GM12892 (cell line): ENCODE results near the gene SYNE1.

ENCODE experiments used
- DNase-seq: peaks from one replicate; pipeline ENCODE4 v3.0.0; 2011; ENCODE audit not compliant: insufficient read length
- FAIRE-seq: peaks from 2 replicates; lab custom pipeline; 2011; peaks lifted over from hg19 to GRCh38; lab: Jason Lieb, UNC
- POLR2A ChIP-seq: IDR thresholded peaks from 2 replicates; pipeline ENCODE4 v1.6.1; 2011; ENCODE audit warnings: low read depth, low read length, control low read depth
- POLR2AphosphoS5 ChIP-seq: IDR thresholded peaks from 2 replicates; pipeline ENCODE4 v1.6.1; 2011; ENCODE audit warnings: low read depth, low read length, control low read depth
- TAF1 ChIP-seq: IDR thresholded peaks from 2 replicates; pipeline ENCODE4 v1.6.1; 2011; ENCODE audit warnings: low read depth, mild to moderate bottlenecking, control low read depth, low read length, borderline replicate concordance

SYNE1 gene

GRCh38 chr6:152270301-152270925 is 366.7 kb downstream of the SYNE1 start:
- FAIRE-seq: no peak
- TF ChIP-seq POLR2AphosphoS5: no peak
- DNase-seq: no peak

DNA sequence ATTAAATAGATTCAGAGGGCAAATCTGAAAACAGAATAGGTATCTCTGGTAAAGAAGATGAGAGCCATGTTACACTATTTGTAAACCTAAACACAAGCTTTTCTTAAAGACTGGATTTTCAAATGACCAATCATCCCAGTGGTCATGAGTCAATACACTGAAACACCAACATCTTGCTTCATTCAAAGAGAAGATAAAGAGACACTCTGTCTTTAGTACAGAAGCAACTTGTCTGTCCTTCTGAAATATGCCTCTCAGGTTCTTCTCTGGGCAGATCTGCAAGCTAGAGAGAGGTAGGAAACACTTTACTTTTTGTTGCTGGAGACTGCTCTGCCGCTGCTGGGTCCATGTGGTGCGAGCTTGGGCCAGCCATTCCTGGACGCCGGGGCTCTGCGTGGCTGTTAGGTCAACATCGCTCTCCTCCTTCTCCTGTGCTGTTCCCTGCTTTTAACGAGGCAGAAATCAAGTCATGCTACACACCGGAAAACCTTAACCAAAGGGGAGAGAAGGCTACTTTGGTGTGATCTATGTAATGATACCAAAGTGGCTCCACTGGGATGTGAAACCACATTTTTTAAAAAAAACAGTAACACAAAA is 368.2 kb downstream of the SYNE1 start:
- no peak for TF ChIP-seq POLR2A
- TF ChIP-seq TAF1: no peak
- no peak for TF ChIP-seq POLR2AphosphoS5
- FAIRE-seq (no peak), DNase-seq (no peak)

GRCh38 chr6:152267967-152268845 is 369.0 kb downstream of the SYNE1 start:
- TF ChIP-seq TAF1 (no peak), POLR2A (no peak), POLR2AphosphoS5 (no peak)
- FAIRE-seq (no peak), DNase-seq (no peak)

DNA sequence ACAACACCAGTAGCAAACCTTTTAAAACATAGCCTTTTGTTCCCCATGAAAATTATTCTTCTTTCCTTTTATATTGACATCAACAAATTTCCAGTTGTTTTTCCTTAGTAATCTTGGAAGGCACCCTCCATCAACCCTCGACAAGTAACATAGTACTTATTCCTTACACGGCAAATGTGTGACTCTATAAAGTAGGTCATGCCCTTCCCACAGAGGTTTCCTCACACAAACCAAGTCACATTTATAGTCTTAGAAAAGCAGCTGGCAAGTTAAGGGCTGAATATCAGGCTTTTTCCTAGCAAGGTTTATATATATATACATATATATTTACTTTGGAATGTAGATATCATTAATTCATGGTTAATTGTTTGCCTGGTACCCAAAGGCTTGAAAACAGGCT is 371.5 kb downstream of the SYNE1 start:
- no peak for DNase-seq
- TF ChIP-seq POLR2A (no peak), POLR2AphosphoS5 (no peak), TAF1 (no peak)
- no peak for FAIRE-seq

DNA sequence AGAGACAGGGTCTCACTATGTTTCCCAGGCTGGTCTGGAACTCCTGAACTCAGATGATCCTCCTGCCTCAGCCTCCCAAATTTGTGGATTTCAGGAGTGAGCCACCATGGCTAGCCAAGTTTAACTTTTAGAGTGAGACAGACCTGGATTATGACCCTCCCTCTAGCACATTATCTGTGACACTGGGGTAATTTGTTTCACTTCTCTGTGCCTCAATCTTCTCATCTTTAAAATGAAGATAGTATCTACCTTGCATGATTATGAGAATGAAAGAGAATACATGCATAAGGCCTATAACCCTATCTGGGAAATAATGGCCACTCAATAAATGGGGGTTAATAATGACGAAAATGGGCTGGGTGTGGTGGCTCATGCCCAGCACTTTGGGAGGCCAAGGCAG is 373.6 kb downstream of the SYNE1 start:
- FAIRE-seq: no peak

GRCh38 chr6:152261179-152261578 is 376.0 kb downstream of the SYNE1 start:
- TF ChIP-seq POLR2AphosphoS5 (no peak), POLR2A (no peak), TAF1 (no peak)
- DNase-seq: no peak
- FAIRE-seq: no peak

More for the DNA sequence above, 373.6 kb downstream of the SYNE1 start:
- no peak for DNase-seq
- no peak for TF ChIP-seq POLR2AphosphoS5
- TF ChIP-seq TAF1: no peak
- TF ChIP-seq POLR2A: no peak

DNA sequence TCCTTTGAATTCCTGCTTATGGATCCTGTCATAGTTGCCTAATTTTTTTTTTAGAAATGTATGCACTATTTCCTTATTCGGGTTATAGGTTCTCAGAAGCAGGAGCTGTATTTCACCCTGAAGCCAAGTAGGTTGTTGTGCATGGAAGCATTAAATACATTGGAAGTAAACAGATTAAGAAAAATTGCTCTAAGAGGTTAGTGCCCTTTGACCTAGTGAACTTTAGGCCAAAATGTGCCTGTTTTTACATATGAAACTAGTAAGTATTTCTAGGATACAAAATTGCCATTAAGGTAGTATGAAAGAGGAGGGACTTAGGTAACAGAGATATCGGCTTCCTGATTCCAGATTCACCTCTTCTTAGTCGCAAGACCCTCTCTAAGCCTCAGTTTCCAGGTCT is 377.9 kb downstream of the SYNE1 start:
- no peak for FAIRE-seq

DNA sequence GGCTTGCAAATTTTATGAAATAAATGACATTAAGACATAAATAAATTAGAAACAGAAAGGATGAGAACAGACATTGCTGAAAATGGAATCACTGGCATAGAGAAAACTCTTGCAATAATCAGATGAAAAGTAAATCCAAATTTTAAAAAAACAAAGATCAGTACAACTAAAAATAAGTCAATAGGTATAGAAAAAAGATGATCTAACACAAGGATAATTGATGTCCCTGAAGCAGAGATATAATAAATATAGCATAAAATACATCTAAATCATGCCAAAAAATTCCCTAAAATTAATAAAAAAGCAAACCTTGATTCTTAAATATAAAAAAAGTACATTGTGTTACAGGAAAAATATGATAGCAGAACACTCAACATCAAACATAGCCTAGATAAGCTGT is 379.6 kb downstream of the SYNE1 start:
- DNase-seq: no peak
- no peak for FAIRE-seq
- TF ChIP-seq POLR2A (no peak), TAF1 (no peak), POLR2AphosphoS5 (no peak)

More for the DNA sequence above, 377.9 kb downstream of the SYNE1 start:
- no peak for DNase-seq
- TF ChIP-seq POLR2AphosphoS5 (no peak), POLR2A (no peak)

GRCh38 chr6:152250127-152250526 is 387.0 kb downstream of the SYNE1 start:
- TF ChIP-seq POLR2A (no peak), TAF1 (no peak), POLR2AphosphoS5 (no peak)
- FAIRE-seq (no peak), DNase-seq (no peak)

GRCh38 chr6:152248980-152249379 is 388.2 kb downstream of the SYNE1 start:
- DNase-seq (no peak), FAIRE-seq (no peak)
- TF ChIP-seq POLR2A (no peak), POLR2AphosphoS5 (no peak), TAF1 (no peak)

DNA sequence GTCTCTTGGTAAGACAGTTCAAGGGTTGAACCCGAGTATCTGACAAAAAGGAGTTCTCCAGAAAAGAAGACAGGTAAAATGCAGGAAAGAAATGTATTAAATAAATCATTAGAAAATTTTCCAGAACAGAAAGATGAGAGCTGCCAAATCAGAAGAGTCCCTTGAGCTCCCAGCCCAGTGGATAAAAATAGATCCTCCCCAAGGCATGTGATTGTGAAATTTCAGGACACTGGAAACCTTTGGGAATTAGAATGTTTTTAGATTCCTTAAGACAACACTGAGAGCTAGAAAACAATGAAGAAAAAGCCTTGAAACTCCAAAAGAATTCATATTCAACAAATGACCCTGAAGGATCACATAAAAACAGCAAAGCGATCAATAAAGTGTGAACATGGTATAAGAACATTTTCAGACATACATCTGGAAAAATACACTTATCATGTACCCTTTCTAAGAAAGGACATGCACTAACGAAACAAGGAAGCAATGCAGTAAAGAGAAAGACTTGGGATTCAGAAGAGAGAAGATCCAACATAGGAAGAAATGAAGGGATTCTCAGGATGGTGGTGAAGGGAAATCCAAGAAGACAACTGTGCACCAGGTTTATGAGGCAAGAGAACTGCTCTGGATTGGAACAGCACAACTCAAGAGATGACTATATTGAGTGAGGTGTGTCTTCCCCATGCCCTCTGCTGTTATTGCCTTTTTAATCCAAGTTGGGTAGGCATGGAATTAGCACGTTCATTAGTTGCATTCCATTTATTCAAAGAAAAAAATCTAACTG is 390.4 kb downstream of the SYNE1 start:
- TF ChIP-seq POLR2AphosphoS5: no peak
- FAIRE-seq (no peak), DNase-seq (no peak)
